Naive thymus-derived CD4-positive, alpha-beta T cell (primary cell): ENCODE measurements around the gene TLE7. TPM values are rescaled to one million over a fixed set of nuclear protein-coding genes. Genes with fewer than 3 reads are reported as not detected.
A peak's percentile ranks its signal among the peaks of the same experiment; 100 is the strongest.

ENCODE experiments used
- ATAC-seq: fragments of 150-1000 bp; cut with Tn5 transposase; 2 replicates; pipeline ENCODE4 v1.10.0; 2021; ENCODE audit warnings: mild to moderate bottlenecking, moderate library complexity
- CTCF ChIA-PET: fragments of 350-600 bp; sonication (Branson Sonifier 250); formaldehyde crosslinking; loops from one replicate; lab custom pipeline; 2021; ENCODE audit warnings: antibody characterized with exemption; lab: Charles Lee
- POLR2A ChIA-PET: fragments of 350-600 bp; sonication (Branson Sonifier 250); formaldehyde crosslinking; loops from one replicate; lab custom pipeline; 2021; ENCODE audit warnings: antibody characterized with exemption, inconsistent platforms; lab: Charles Lee
- DNase-seq, 9 donors: peaks; one replicate each; pipeline versions ENCODE4 v3.0.0 to v3.0.0-alpha.2; 2020 to 2022; ENCODE audit warnings: mixed read lengths in 1 of 9
- H3K27ac ChIP-seq: one replicate; pipeline ENCODE4 v1.7.0; 2013; ENCODE audit warnings: mild to moderate bottlenecking, low read depth, low read length, moderate library complexity
- H3K27me3 ChIP-seq, 2 donors: one replicate each; pipeline ENCODE4 v1.7.0; 2013; ENCODE audit warnings: low read length in 2 of 2, mild to moderate bottlenecking in 2 of 2, moderate library complexity in 2 of 2; ENCODE audit not compliant: control insufficient read depth in 2 of 2, insufficient read depth in 2 of 2
- H3K36me3 ChIP-seq, 3 experiments: 1 replicate in 2 of 3; 2 replicates in 1 of 3; pipeline ENCODE4 v1.7.0; 2013; ENCODE audit warnings: low read length in 3 of 3, mild to moderate bottlenecking in 3 of 3, moderate library complexity in 1 of 3; ENCODE audit not compliant: insufficient read depth in 3 of 3, control insufficient read depth in 2 of 3
- H3K4me1 ChIP-seq, 2 donors: one replicate each; pipeline ENCODE4 v1.7.0; 2013; ENCODE audit warnings: low read length in 2 of 2, mild to moderate bottlenecking in 2 of 2, moderate library complexity in 1 of 2; ENCODE audit not compliant: control insufficient read depth in 2 of 2, insufficient read depth in 2 of 2
- H3K4me3 ChIP-seq: 2 replicates; pipeline ENCODE4 v1.7.0; 2013; ENCODE audit warnings: mild to moderate bottlenecking, low read length
- H3K9me3 ChIP-seq, 3 experiments: 1 replicate in 2 of 3; 2 replicates in 1 of 3; pipeline ENCODE4 v1.7.0; 2013; ENCODE audit warnings: low read length in 3 of 3; ENCODE audit not compliant: control insufficient read depth in 2 of 3
- H3K27ac Mint-ChIP-seq, 9 donors: one replicate each; pipeline ENCODE4 v1.8.0; 2020 to 2022; ENCODE audit warnings: mixed read lengths in 9 of 9, mild to moderate bottlenecking in 8 of 9, moderate library complexity in 5 of 9, inconsistent platforms in 2 of 9
- H3K27me3 Mint-ChIP-seq, 5 donors: one replicate each; pipeline ENCODE4 v1.8.0; 2021 to 2022; ENCODE audit warnings: mixed read lengths in 5 of 5, mild to moderate bottlenecking in 1 of 5
- H3K36me3 Mint-ChIP-seq, 5 donors: one replicate each; pipeline ENCODE4 v1.8.0; 2020 to 2022; ENCODE audit warnings: mixed read lengths in 5 of 5, mild to moderate bottlenecking in 3 of 5, inconsistent platforms in 1 of 5
- H3K4me1 Mint-ChIP-seq, 7 donors: one replicate each; pipeline ENCODE4 v1.8.0; 2020 to 2022; ENCODE audit warnings: mixed read lengths in 7 of 7, mild to moderate bottlenecking in 3 of 7, inconsistent platforms in 1 of 7
- H3K4me3 Mint-ChIP-seq, 10 donors: one replicate each; pipeline ENCODE4 v1.8.0; 2020 to 2022; ENCODE audit warnings: mild to moderate bottlenecking in 10 of 10, mixed read lengths in 10 of 10, moderate library complexity in 6 of 10, inconsistent platforms in 2 of 10
- H3K9me3 Mint-ChIP-seq, 11 donors: one replicate each; pipeline ENCODE4 v1.8.0; 2020 to 2022; ENCODE audit warnings: mixed read lengths in 11 of 11, mild to moderate bottlenecking in 4 of 11, inconsistent platforms in 1 of 11, moderate library complexity in 1 of 11
- intact Hi-C, 2 donors: fragments of 100-400 bp; cut with micrococcal nuclease; formaldehyde crosslinking; loops; one replicate each; pipeline ENCODE4 v1.15.1; 2023
- polyA plus RNA-seq, 2 donors: library from polyadenylated mRNA; unstranded; fragments of 300-500 nt; fragmentation: Illumina TruSeq; gene quantifications; one replicate each; pipeline ENCODE4 v1.2.3, GENCODE V29; 2021
- total RNA-seq, 6 experiments: library from RNA in 5 of 6; stranded (reverse) in 5 of 6; gene quantifications; 1 replicate in 5 of 6; 2 replicates in 1 of 6; pipeline ENCODE4 v1.2.3 and lab custom pipeline; 2021 to 2026

The TLE7 gene
- total and polyA plus RNA-seq, 7 experiments from 2014 or later = not detected

- no peaks in the 10 kb centered on the region for H3K27me3 Mint-ChIP-seq
- H3K9me3 Mint-ChIP-seq = peaks cover 0 to 1% (median 0%) of the 10 kb centered on the region in 11 donors
- Histone ChIP-seq H3K4me3 (no peak overlapping the region), H3K9me3 (no peaks in the 10 kb centered on the region), H3K27ac (no peak overlapping the region), H3K27me3 (no peaks in the 10 kb centered on the region), H3K36me3 (peaks cover 0 to 26% (median 0%) of the 10 kb centered on the region in 3 experiments), H3K4me1 (no peaks in the 10 kb centered on the region)
- H3K4me3 Mint-ChIP-seq = no peak overlapping the region
- intact Hi-C loops = no loop called here
- POLR2A ChIA-PET = no interaction called here
- peaks cover 7 to 60% (median 33%) of the 10 kb centered on the region in 5 donors for H3K36me3 Mint-ChIP-seq
- no peak overlapping the region for H3K27ac Mint-ChIP-seq
- CTCF ChIA-PET = no interaction called here
- no peak for DNase-seq
- no peak for ATAC-seq
- H3K4me1 Mint-ChIP-seq = peaks cover 0 to 5% (median 0%) of the 10 kb centered on the region in 7 donors
Measured at GRCh38 chr16:71472051-71472450, 30.2 kb upstream of the TLE7 start.

GRCh38 chr16:71467810-71468209 lies 26.0 kb upstream of the TLE7 start:
- Mint-ChIP-seq H3K4me3 (no peak overlapping the region), H3K36me3 (peaks cover 2 to 26% (median 12%) of the 10 kb centered on the region in 5 donors), H3K27me3 (no peaks in the 10 kb centered on the region), H3K4me1 (peaks cover 0 to 6% (median 5%) of the 10 kb centered on the region in 7 donors), H3K27ac (peak overlapping the region in 1 of 9 donors; percentile 44), H3K9me3 (peaks cover 0 to 3% (median 0%) of the 10 kb centered on the region in 11 donors)
- POLR2A ChIA-PET = interaction anchor here (0.6 kb wide), 1 partner anchor 20 kb away, joined by 5 read pairs; no protein-coding TSS in a partner anchor
- intact Hi-C loops = loop anchor here (1.0 to 10.0 kb wide), 5 partner anchors 16 to 1197 kb away; partner anchors contain the start of genes AP1G1 (in 1 of the 2), IST1 (in 1 of the 2) and PHLPP2 (in 1 of the 2)
- DNase-seq (peak; percentile 5 to 50 (median 34)), ATAC-seq (peak; percentile 77)
- Histone ChIP-seq H3K4me3 (no peak overlapping the region), H3K27me3 (no peaks in the 10 kb centered on the region), H3K36me3 (no peaks in the 10 kb centered on the region), H3K27ac (no peak overlapping the region), H3K9me3 (no peaks in the 10 kb centered on the region), H3K4me1 (no peaks in the 10 kb centered on the region)
- CTCF ChIA-PET = no interaction called here

GRCh38 chr16:71464231-71464630 lies 22.4 kb upstream of the TLE7 start:
- Mint-ChIP-seq H3K27me3 (no peaks in the 10 kb centered on the region), H3K9me3 (peaks cover 0 to 3% (median 0%) of the 10 kb centered on the region in 11 donors), H3K27ac (no peak overlapping the region), H3K36me3 (peaks cover 2 to 6% (median 4%) of the 10 kb centered on the region in 5 donors), H3K4me3 (peak overlapping the region in 1 of 10 donors; percentile 78), H3K4me1 (peaks cover 12 to 37% (median 26%) of the 10 kb centered on the region in 7 donors)
- no peak for ATAC-seq
- Histone ChIP-seq H3K27me3 (no peaks in the 10 kb centered on the region), H3K4me1 (peaks cover 4 to 6% of the 10 kb centered on the region in 2 donors), H3K36me3 (peaks cover 0 to 6% (median 0%) of the 10 kb centered on the region in 3 experiments), H3K27ac (no peak overlapping the region), H3K9me3 (no peaks in the 10 kb centered on the region), H3K4me3 (no peak overlapping the region)
- DNase-seq = no peak
- intact Hi-C loops = loop anchor here (5.0 to 10.0 kb wide), 7 partner anchors 33 to 1201 kb away; partner anchors contain the start of genes CMTR2 (in 2 of the 2), AP1G1 (in 1 of the 2), DHODH (in 1 of the 2) and IST1 (in 1 of the 2)
- ChIA-PET CTCF (no interaction called here), POLR2A (interaction anchor here (3.7 kb wide), 1 partner anchor 20 kb away, joined by 36 read pairs; no protein-coding TSS in a partner anchor)

- DNase-seq (peak; percentile 53 to 84 (median 72)), ATAC-seq (peak; percentile 99)
- CTCF ChIA-PET = interaction anchor here (1.3 to 1.4 kb wide), 3 partner anchors 22 to 149 kb away, joined by 3 to 7 read pairs (median 4); no protein-coding TSS in a partner anchor
- peak within 1 kb of the TSS; percentile 92 for H3K4me3 ChIP-seq
- H3K4me1 ChIP-seq = peaks cover 4 to 6% of the 10 kb centered on the region in 2 donors
- H3K36me3 ChIP-seq = peaks cover 0 to 6% (median 0%) of the 10 kb centered on the region in 3 experiments
- no peaks in the 10 kb centered on the region for H3K9me3 ChIP-seq
- intact Hi-C loops = loop anchor here (1.0 to 10.0 kb wide), 11 partner anchors 22 to 1203 kb away; partner anchors contain the start of genes CMTR2 (in 2 of the 2), AP1G1 (in 1 of the 2), DHODH (in 1 of the 2) and IST1 (in 1 of the 2)
- Mint-ChIP-seq H3K36me3 (peaks cover 0 to 4% (median 2%) of the 10 kb centered on the region in 5 donors), H3K27me3 (no peaks in the 10 kb centered on the region), H3K4me3 (peak within 1 kb of the TSS; percentile 88 to 97 (median 94)), H3K9me3 (peaks cover 0 to 3% (median 0%) of the 10 kb centered on the region in 11 donors), H3K4me1 (peaks cover 13 to 39% (median 27%) of the 10 kb centered on the region in 7 donors), H3K27ac (peak within 1 kb of the TSS; percentile 85 to 98 (median 92))
- peak within 1 kb of the TSS; percentile 87 for H3K27ac ChIP-seq
- POLR2A ChIA-PET = interaction anchor here (0.5 to 3.7 kb wide), 5 partner anchors 17 to 102 kb away, joined by 4 to 36 read pairs (median 4); no protein-coding TSS in a partner anchor
- H3K27me3 ChIP-seq = no peaks in the 10 kb centered on the region
Measured at GRCh38 chr16:71461686-71462648, 20.1 kb upstream of the TLE7 start, which contains the start of gene ZNF23. TSS of gene ZNF23 (minus strand) at chr16:71462247. CDS start at chr16:71456796, 5,451 bp downstream.

- H3K36me3 ChIP-seq = peaks cover 0 to 11% (median 0%) of the 10 kb centered on the region in 3 experiments
- ChIA-PET POLR2A (interaction anchor here (3.7 kb wide), 1 partner anchor 23 kb away, joined by 36 read pairs; no protein-coding TSS in a partner anchor), CTCF (interaction anchor here (0.8 to 1.3 kb wide), 2 partner anchors 23 to 48 kb away, joined by 4 to 7 read pairs; no protein-coding TSS in a partner anchor)
- Mint-ChIP-seq H3K36me3 (peaks cover 6 to 12% (median 7%) of the 10 kb centered on the region in 5 donors), H3K9me3 (peaks cover 0 to 3% (median 0%) of the 10 kb centered on the region in 11 donors), H3K27me3 (no peaks in the 10 kb centered on the region), H3K4me3 (peak overlapping the region; percentile 88 to 97 (median 94)), H3K27ac (peak overlapping the region in 4 of 9 donors; percentile 40 to 98 (median 88)), H3K4me1 (peaks cover 14 to 39% (median 27%) of the 10 kb centered on the region in 7 donors)
- H3K27ac ChIP-seq = no peak overlapping the region
- DNase-seq (no peak), ATAC-seq (no peak)
- no peaks in the 10 kb centered on the region for H3K27me3 ChIP-seq
- H3K9me3 ChIP-seq = no peaks in the 10 kb centered on the region
- no peak overlapping the region for H3K4me3 ChIP-seq
- intact Hi-C loops = loop anchor here (5.0 to 10.0 kb wide), 7 partner anchors 36 to 1204 kb away; partner anchors contain the start of genes CMTR2 (in 2 of the 2), AP1G1 (in 1 of the 2), DHODH (in 1 of the 2) and IST1 (in 1 of the 2)
- peaks cover 4 to 6% of the 10 kb centered on the region in 2 donors for H3K4me1 ChIP-seq
Measured at GRCh38 chr16:71460941-71461340, 19.1 kb upstream of the TLE7 start.
